VCaP (cell line): Measurements from ENCODE around the gene CSF1.
A peak's percentile ranks its signal among the peaks of the same experiment; 100 is the strongest.

ENCODE experiments used
- H3K27ac ChIP-seq: fragments of 450-650 bp; 2 replicates; pipeline ENCODE4 v1.5.1; 2017
- TF ChIP-seq, protein P1 (sequence below): fragments of 450-650 bp; conservative IDR thresholded peaks from 2 replicates; pipeline ENCODE4 v1.5.1; 2017; ENCODE audit warnings: mild to moderate bottlenecking, moderate library complexity

CSF1 gene

DNA sequence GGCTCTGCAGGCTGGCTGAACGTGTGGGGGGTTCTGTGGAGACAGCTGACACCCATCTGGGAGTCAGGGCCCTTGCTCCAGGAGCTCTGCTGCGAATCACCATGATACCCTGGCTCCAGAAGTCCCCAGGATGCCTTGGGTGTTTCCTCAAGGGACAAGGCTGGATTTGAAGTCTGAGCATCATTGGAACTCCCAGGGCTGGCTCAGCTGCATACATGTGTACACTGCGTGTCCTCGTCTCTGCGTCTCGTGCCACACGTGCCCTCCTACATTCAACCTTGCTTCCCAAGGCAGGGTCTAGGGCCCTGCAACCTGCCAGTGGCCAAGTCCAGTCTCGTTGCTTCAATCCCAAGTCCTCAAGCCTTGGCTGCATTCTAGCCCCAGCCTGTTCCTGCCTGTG is 11.7 kb downstream of the CSF1 start:
- H3K27ac ChIP-seq, result no peak overlapping the region
- TF ChIP-seq, protein P1, sequence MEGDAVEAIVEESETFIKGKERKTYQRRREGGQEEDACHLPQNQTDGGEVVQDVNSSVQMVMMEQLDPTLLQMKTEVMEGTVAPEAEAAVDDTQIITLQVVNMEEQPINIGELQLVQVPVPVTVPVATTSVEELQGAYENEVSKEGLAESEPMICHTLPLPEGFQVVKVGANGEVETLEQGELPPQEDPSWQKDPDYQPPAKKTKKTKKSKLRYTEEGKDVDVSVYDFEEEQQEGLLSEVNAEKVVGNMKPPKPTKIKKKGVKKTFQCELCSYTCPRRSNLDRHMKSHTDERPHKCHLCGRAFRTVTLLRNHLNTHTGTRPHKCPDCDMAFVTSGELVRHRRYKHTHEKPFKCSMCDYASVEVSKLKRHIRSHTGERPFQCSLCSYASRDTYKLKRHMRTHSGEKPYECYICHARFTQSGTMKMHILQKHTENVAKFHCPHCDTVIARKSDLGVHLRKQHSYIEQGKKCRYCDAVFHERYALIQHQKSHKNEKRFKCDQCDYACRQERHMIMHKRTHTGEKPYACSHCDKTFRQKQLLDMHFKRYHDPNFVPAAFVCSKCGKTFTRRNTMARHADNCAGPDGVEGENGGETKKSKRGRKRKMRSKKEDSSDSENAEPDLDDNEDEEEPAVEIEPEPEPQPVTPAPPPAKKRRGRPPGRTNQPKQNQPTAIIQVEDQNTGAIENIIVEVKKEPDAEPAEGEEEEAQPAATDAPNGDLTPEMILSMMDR, result no peak

DNA sequence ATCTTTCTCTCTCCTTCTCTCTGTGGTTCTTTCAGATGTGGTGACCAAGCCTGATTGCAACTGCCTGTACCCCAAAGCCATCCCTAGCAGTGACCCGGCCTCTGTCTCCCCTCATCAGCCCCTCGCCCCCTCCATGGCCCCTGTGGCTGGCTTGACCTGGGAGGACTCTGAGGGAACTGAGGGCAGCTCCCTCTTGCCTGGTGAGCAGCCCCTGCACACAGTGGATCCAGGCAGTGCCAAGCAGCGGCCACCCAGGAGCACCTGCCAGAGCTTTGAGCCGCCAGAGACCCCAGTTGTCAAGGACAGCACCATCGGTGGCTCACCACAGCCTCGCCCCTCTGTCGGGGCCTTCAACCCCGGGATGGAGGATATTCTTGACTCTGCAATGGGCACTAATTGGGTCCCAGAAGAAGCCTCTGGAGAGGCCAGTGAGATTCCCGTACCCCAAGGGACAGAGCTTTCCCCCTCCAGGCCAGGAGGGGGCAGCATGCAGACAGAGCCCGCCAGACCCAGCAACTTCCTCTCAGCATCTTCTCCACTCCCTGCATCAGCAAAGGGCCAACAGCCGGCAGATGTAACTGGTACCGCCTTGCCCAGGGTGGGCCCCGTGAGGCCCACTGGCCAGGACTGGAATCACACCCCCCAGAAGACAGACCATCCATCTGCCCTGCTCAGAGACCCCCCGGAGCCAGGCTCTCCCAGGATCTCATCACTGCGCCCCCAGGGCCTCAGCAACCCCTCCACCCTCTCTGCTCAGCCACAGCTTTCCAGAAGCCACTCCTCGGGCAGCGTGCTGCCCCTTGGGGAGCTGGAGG is 12.7 kb downstream of the CSF1 start:
- TF ChIP-seq, protein P1, result peak; percentile 26; the same call in 1 of the 2 replicates
- no peak overlapping the region for H3K27ac ChIP-seq

DNA sequence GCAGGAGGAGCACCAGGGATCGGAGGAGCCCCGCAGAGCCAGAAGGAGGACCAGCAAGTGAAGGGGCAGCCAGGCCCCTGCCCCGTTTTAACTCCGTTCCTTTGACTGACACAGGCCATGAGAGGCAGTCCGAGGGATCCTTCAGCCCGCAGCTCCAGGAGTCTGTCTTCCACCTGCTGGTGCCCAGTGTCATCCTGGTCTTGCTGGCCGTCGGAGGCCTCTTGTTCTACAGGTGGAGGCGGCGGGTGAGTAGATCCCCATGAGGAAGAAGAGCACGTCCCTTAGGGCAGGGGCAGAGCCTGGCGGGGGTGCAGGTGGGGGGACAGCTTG is 13.3 kb downstream of the CSF1 start:
- TF ChIP-seq, protein P1, result no peak
- H3K27ac ChIP-seq, result no peak overlapping the region

DNA sequence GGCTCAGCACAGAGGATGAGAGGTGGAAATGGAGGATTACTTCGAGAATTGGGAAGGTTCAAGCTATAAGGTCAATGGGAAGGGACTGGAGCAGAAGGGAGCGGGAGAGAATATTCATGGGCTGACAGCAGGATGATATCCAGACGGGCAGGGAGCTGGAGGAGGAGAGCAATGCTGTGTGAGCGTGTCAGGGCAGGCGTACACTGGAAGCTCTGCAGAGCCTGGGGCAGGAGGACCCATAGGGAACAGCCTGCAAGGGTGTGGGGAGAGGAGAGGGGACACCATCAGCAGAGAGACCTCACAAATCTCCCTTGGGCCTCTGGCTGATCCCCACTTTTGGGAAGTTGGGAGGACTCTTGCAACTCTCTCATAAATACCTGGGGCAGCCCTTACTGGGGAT is 13.7 kb downstream of the CSF1 start:
- no peak overlapping the region for H3K27ac ChIP-seq
- TF ChIP-seq, protein P1, result no peak

DNA sequence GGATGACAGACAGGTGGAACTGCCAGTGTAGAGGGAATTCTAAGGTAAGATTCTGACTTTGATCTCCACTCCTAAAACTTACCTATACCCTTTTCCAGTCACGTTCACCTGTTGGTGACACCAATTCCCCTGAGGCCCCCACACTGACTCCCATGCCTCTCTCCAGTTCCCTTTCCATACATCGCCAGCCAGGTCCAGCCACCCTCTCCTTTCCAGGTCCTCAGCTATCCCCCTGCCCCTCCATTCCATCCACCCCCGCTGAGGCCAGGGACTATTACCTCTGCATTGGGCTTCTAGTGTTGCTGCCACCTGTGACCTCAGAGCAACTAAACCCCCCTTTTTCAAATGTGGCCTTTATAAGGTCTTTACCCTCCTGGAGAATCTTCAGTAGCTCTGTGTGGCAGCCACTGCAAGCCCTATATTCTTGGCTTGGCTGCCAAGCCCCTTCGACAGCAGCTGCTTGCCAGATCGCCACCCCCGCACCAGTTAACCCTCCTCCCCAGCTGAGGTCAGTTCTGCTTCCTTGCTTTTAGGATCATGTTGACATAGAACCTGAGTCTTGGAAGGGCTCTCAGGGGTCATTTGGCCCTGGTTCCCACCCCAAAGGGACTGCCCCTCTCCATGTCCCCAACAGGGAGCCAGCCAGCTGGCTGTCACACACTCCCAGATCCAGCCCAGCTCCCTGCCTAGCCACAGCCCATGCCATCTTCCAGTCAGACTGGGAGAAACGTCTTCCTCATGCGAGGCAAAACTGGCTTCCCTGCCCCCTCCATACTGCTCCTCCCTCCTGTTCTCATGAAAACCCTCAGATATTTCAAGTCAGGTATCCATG is 14.7 kb downstream of the CSF1 start:
- TF ChIP-seq, protein P1, result no peak
- no peak overlapping the region for H3K27ac ChIP-seq

DNA sequence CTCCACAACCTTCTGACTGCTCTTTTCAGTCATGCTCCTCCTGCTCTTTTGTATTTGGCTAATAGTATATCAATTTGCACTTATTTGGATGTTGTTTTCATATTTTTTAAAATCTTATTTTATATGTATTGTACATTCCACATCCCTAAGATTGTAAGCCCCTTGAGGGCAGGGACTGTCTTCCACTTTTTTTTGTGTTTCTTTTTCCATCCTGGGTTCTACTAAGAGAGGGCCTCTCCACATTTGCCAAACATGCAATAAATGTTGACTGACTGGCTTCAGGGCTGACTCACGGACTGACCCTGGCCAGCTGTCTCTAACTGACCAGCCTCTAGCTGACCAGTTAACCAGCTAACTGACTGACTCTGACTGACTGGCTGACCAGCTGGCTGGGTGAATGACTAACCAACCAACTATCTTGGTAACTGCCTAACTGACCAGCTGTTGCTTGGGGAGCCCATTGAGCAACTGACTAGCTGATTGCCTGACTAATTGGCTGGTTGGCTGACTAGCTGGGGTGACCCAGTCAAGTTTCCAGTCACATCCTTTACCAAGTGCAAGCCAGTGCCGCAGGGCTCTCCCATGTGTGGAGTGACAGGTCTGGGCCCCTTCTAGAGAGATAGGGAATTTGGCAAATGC is 16.1 kb downstream of the CSF1 start:
- TF ChIP-seq, protein P1, result no peak
- H3K27ac ChIP-seq, result no peak overlapping the region

DNA sequence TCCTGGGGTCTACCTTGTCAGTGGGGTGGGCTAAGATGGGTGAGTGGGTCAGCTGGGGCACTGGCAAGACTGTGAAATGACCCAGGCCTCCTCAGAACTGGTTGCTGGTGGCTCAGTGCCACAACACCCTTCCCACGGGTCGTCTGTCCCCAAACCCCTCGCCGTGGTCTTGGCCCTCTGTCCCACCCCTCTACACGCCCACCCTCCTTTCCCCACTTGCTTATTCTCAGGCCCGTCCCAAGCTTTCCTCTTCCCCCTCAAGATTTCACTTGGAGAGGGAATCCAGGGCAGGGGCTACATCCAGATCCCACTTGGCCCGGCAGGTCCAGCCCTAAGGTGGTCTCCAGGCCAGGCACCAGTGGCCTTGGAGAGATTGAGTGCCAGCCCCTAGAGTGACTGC is 16.7 kb downstream of the CSF1 start:
- TF ChIP-seq, protein P1, result no peak
- no peak overlapping the region for H3K27ac ChIP-seq
